NB4 (cell line): ENCODE results near the gene CD151.

Experiments
- CTCF ChIP-seq: IDR thresholded peaks from one replicate; pipeline ENCODE4 v1.5.1; 2012; ENCODE audit warnings: low read depth, low read length
- MAX ChIP-seq: IDR thresholded peaks from 2 replicates; pipeline ENCODE4 v1.6.1; 2011; ENCODE audit warnings: low read depth, low read length
- MYC ChIP-seq: IDR thresholded peaks from 2 replicates; pipeline ENCODE4 v1.6.1; 2011; ENCODE audit warnings: low read depth, low read length
- POLR2A ChIP-seq: IDR thresholded peaks from 2 replicates; pipeline ENCODE4 v1.6.1; 2011; ENCODE audit warnings: mild to moderate bottlenecking; ENCODE audit not compliant: insufficient read length; ENCODE audit errors: extremely low read depth

- TF ChIP-seq CTCF (no peak), MAX (no peak), POLR2A (no peak), MYC (no peak)
Observed at GRCh38 chr11:834371-835316, 1.9 kb downstream of the CD151 start.
